Neural cell (in vitro differentiated cells): Measurements from ENCODE around the gene RXFP4. TPM values are rescaled to one million over a fixed set of nuclear protein-coding genes. Genes with fewer than 3 reads are reported as not detected.

Source experiments
- H2AFZ ChIP-seq: fragments of 200-600, 300-800 bp; sonication (generic), shearing (Covaris generic); 2 replicates; pipeline ENCODE4 v1.6.0; 2014; ENCODE audit warnings: low read depth, mild to moderate bottlenecking, antibody characterized with exemption, low read length, moderate library complexity
- H3F3A ChIP-seq: fragments of 200-600 bp; shearing (Covaris generic); 2 replicates; pipeline ENCODE4 v1.6.1; 2016; ENCODE audit warnings: mild to moderate bottlenecking, moderate library complexity, mixed read lengths, antibody characterized with exemption, low read length; ENCODE audit not compliant: insufficient read depth, poor library complexity, severe bottlenecking
- H3K27ac ChIP-seq: fragments of 200-600, 300-800 bp; sonication (generic), shearing (Covaris generic); 2 replicates; pipeline ENCODE4 v1.5.1; 2014; ENCODE audit warnings: mild to moderate bottlenecking, low read length, moderate library complexity
- H3K27me3 ChIP-seq: fragments of 300-800, 200-600 bp; sonication (generic), shearing (Covaris generic); 2 replicates; pipeline ENCODE4 v1.6.0; 2014; ENCODE audit warnings: mild to moderate bottlenecking, low read depth, low read length, moderate library complexity; ENCODE audit not compliant: insufficient read depth
- H3K36me3 ChIP-seq: fragments of 300-800, 200-600 bp; sonication (generic), shearing (Covaris generic); 2 replicates; pipeline ENCODE4 v1.5.1; 2014; ENCODE audit warnings: mild to moderate bottlenecking, antibody characterized with exemption, low read length, moderate library complexity; ENCODE audit not compliant: insufficient read depth
- H3K4me2 ChIP-seq: fragments of 300-800, 200-600 bp; sonication (generic), shearing (Covaris generic); 2 replicates; pipeline ENCODE4 v1.6.0; 2014; ENCODE audit warnings: mild to moderate bottlenecking, low read length
- H3K4me3 ChIP-seq: fragments of 300-800, 200-600 bp; sonication (generic), shearing (Covaris generic); 2 replicates; pipeline ENCODE4 v1.5.1; 2014; ENCODE audit warnings: mild to moderate bottlenecking, low read length, moderate library complexity
- H3K79me2 ChIP-seq: fragments of 200-600 bp; shearing (Covaris generic); replicated peaks from 2 replicates; pipeline ENCODE4 v1.6.0; 2014; ENCODE audit warnings: mild to moderate bottlenecking, low read length, moderate library complexity; ENCODE audit not compliant: insufficient read depth
- H3K9ac ChIP-seq: fragments of 300-800, 200-600 bp; sonication (generic), shearing (Covaris generic); 2 replicates; pipeline ENCODE4 v1.6.1; 2016; ENCODE audit warnings: mild to moderate bottlenecking, low read length, mixed read lengths
- H3K9me2 ChIP-seq: fragments of 200-600 bp; shearing (Covaris generic); 2 replicates; pipeline ENCODE4 v1.6.1; 2016; ENCODE audit warnings: mild to moderate bottlenecking, low read length, mixed read lengths; ENCODE audit not compliant: insufficient read depth
- H3K9me3 ChIP-seq: fragments of 200-600, 300-800 bp; sonication (generic), shearing (Covaris generic); 2 replicates; pipeline ENCODE4 v1.6.1; 2016; ENCODE audit warnings: mild to moderate bottlenecking, mixed run types, low read length, moderate library complexity, mixed read lengths
- H4K20me1 ChIP-seq: fragments of 200-600 bp; shearing (Covaris generic); 2 replicates; pipeline ENCODE4 v1.6.1; 2016; ENCODE audit warnings: mild to moderate bottlenecking, mixed run types; ENCODE audit not compliant: insufficient read depth
- CTCF ChIP-seq: fragments of 450-650 bp; IDR thresholded peaks from 2 replicates; pipeline ENCODE4 v1.5.1; 2014; ENCODE audit warnings: antibody characterized with exemption, mild to moderate bottlenecking, moderate library complexity; ENCODE audit not compliant: poor library complexity, severe bottlenecking
- EP300 ChIP-seq: fragments of 450-650 bp; conservative IDR thresholded peaks from 2 replicates; pipeline ENCODE4 v1.6.1; 2014; ENCODE audit warnings: antibody characterized with exemption, mild to moderate bottlenecking, moderate library complexity; ENCODE audit not compliant: poor library complexity, severe bottlenecking
- EZH2 ChIP-seq: fragments of 200-600, 300-800 bp; shearing (Covaris generic), sonication (generic); IDR thresholded peaks from 2 replicates; pipeline ENCODE4 v1.6.1; 2014; ENCODE audit warnings: antibody characterized with exemption, low read length, borderline replicate concordance, mild to moderate bottlenecking; ENCODE audit not compliant: insufficient read depth, poor library complexity, severe bottlenecking
- MXI1 ChIP-seq: fragments of 450-650 bp; conservative IDR thresholded peaks from 2 replicates; pipeline ENCODE4 v1.6.1; 2014; ENCODE audit warnings: antibody characterized with exemption, mild to moderate bottlenecking; ENCODE audit not compliant: poor library complexity, severe bottlenecking
- POLR2AphosphoS5 ChIP-seq: IDR thresholded peaks from 2 replicates; pipeline ENCODE4 v1.6.1; 2012
- RAD21 ChIP-seq: fragments of 450-650 bp; conservative IDR thresholded peaks from 2 replicates; pipeline ENCODE4 v1.6.1; 2014; ENCODE audit warnings: antibody characterized with exemption, mild to moderate bottlenecking, moderate library complexity
- SMC3 ChIP-seq: fragments of 450-650 bp; conservative IDR thresholded peaks from 2 replicates; pipeline ENCODE4 v1.6.1; 2014; ENCODE audit warnings: antibody characterized with exemption, mild to moderate bottlenecking, moderate library complexity; ENCODE audit not compliant: poor library complexity
- TAF1 ChIP-seq: IDR thresholded peaks from 2 replicates; pipeline ENCODE4 v1.6.1; 2012; ENCODE audit warnings: low read depth
- polyA plus RNA-seq: library from polyadenylated mRNA; depleted of rRNA; stranded (reverse); fragments of >200 nt; gene quantifications from 2 replicates; pipeline ENCODE4 v1.2.3, GENCODE V29; 2014
- TF ChIP-seq, protein P1 (sequence below): IDR thresholded peaks from 2 replicates; pipeline ENCODE4 v1.6.1; 2012; ENCODE audit warnings: borderline replicate concordance

The RXFP4 gene
- polyA plus RNA-seq, 1 donor from 2014 or later: not detected

DNA sequence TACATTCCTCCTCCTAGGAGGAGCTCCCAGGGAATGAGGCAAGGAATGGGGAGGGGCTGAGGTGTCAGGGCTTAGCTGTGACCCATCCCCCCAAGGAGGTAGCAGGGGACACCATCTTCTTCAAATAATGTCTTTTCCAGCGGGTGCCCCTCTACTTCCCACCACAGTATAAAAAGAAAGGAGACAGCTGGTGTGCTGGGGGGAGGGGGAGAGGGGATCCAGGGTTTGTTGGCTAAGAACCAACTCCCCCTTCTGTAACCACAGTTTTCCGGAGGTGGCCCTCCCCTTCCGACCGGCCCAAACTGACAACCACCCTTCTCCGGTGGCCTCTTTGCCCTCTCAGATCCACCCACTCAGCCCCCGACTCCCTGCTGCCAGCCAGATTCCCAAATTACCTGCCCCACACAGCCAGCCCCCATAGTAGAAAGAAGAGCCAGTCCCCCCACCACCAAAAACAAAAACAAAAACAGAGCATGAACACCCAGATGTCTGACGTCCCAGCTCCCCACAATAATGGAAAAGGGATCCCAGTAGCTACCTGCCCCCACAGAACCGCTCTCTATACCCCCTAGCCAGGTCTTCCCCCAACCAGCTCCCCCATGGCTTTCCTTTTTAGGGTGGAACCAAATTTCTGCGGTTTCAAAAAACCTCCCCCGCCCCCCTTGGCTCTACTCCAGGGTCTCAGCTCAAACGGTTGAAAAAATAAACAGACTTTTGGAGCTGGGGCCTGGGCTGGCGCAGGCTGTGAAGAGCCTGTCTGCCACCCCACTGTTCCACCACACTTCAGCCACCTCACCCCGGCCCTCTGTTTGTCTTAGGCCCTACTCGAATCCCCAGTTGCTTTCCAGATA lies 34.8 kb downstream of the RXFP4 start:
- H3K9me3 ChIP-seq: no peaks in the 10 kb centered on the region
- peaks cover 76% of the 10 kb centered on the region for H3K79me2 ChIP-seq
- H3K4me2 ChIP-seq: peak overlapping the region; percentile 100
- peak overlapping the region; percentile 99 for H3K9ac ChIP-seq
- no peaks in the 10 kb centered on the region for H3K36me3 ChIP-seq
- H3K27me3 ChIP-seq: no peaks in the 10 kb centered on the region
- no peaks in the 10 kb centered on the region for H4K20me1 ChIP-seq
- peaks cover 6% of the 10 kb centered on the region for H3F3A ChIP-seq
- H3K27ac ChIP-seq: peak overlapping the region; percentile 100
- H3K4me3 ChIP-seq: peak overlapping the region; percentile 99
- no peak overlapping the region for H2AFZ ChIP-seq
- no peaks in the 10 kb centered on the region for H3K9me2 ChIP-seq
- TF ChIP-seq, protein P1, sequence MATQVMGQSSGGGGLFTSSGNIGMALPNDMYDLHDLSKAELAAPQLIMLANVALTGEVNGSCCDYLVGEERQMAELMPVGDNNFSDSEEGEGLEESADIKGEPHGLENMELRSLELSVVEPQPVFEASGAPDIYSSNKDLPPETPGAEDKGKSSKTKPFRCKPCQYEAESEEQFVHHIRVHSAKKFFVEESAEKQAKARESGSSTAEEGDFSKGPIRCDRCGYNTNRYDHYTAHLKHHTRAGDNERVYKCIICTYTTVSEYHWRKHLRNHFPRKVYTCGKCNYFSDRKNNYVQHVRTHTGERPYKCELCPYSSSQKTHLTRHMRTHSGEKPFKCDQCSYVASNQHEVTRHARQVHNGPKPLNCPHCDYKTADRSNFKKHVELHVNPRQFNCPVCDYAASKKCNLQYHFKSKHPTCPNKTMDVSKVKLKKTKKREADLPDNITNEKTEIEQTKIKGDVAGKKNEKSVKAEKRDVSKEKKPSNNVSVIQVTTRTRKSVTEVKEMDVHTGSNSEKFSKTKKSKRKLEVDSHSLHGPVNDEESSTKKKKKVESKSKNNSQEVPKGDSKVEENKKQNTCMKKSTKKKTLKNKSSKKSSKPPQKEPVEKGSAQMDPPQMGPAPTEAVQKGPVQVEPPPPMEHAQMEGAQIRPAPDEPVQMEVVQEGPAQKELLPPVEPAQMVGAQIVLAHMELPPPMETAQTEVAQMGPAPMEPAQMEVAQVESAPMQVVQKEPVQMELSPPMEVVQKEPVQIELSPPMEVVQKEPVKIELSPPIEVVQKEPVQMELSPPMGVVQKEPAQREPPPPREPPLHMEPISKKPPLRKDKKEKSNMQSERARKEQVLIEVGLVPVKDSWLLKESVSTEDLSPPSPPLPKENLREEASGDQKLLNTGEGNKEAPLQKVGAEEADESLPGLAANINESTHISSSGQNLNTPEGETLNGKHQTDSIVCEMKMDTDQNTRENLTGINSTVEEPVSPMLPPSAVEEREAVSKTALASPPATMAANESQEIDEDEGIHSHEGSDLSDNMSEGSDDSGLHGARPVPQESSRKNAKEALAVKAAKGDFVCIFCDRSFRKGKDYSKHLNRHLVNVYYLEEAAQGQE: no peak
- TF ChIP-seq RAD21: no peak
- no peak for TF ChIP-seq EZH2
- no peak for TF ChIP-seq EP300
- no peak for TF ChIP-seq TAF1
- no peak for TF ChIP-seq CTCF
- TF ChIP-seq POLR2AphosphoS5: no peak
- no peak for TF ChIP-seq SMC3
- TF ChIP-seq MXI1: no peak

DNA sequence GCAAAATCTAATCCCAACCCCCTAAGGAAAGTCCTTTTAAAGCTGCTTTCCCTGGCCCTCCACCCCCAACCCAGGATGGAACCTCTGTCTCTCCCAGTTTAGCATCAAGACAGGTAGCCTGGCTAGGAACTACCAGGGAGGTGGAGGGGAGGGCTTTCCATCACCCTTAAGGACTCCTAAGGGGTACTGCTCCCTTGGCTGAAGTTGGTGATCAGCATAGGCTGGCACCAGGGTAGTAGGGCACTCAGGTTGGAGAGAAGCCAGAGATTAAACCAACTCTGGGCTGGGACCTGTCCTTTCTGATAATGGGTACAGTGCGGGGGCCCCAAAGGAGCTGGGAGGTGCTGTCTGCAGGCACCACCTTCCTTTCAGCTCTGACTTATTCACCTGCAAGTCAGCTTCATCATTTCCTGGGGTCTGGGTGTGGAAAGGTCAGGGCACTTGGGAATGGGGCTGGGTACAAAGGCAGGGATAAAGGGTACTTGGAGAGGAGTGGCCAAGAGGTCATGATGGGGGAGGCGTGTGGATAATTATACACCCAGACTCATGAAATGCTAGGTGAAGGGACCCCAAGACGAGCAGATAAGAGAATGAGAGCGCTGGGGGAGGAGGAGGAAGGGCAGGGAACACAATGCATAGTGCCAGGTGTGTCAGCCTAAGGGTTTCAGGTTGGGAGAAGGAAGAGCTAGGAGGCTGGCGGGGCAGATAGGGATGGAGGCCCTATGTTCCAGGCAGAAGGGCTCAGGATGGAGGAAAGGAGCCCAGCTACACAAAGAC lies 35.7 kb downstream of the RXFP4 start:
- no peaks in the 10 kb centered on the region for H4K20me1 ChIP-seq
- H3K9ac ChIP-seq: peak overlapping the region; percentile 99
- no peaks in the 10 kb centered on the region for H3K9me3 ChIP-seq
- peak overlapping the region; percentile 66 for H2AFZ ChIP-seq
- H3K4me2 ChIP-seq: peak overlapping the region; percentile 100
- peak overlapping the region; percentile 99 for H3K4me3 ChIP-seq
- peak overlapping the region; percentile 100 for H3K27ac ChIP-seq
- TF ChIP-seq RAD21 (no peak), SMC3 (no peak), POLR2AphosphoS5 (peak; percentile 30), EP300 (no peak), TAF1 (peak; percentile 47), MXI1 (peak; percentile 16), CTCF (no peak), EZH2 (no peak)
- TF ChIP-seq, protein P1: no peak
- H3K36me3 ChIP-seq: no peaks in the 10 kb centered on the region
- peaks cover 6% of the 10 kb centered on the region for H3F3A ChIP-seq
- H3K27me3 ChIP-seq: no peaks in the 10 kb centered on the region
- H3K9me2 ChIP-seq: no peaks in the 10 kb centered on the region
- peaks cover 68% of the 10 kb centered on the region for H3K79me2 ChIP-seq
